ENCODE measurements around the gene SLC25A52. TPM values are rescaled to one million over a fixed set of nuclear protein-coding genes. Genes with fewer than 3 reads are reported as not detected.

Gene SLC25A52
- total RNA-seq, 1 donor from 2014 or later: not detected

- TF ChIP-seq, protein P1, sequence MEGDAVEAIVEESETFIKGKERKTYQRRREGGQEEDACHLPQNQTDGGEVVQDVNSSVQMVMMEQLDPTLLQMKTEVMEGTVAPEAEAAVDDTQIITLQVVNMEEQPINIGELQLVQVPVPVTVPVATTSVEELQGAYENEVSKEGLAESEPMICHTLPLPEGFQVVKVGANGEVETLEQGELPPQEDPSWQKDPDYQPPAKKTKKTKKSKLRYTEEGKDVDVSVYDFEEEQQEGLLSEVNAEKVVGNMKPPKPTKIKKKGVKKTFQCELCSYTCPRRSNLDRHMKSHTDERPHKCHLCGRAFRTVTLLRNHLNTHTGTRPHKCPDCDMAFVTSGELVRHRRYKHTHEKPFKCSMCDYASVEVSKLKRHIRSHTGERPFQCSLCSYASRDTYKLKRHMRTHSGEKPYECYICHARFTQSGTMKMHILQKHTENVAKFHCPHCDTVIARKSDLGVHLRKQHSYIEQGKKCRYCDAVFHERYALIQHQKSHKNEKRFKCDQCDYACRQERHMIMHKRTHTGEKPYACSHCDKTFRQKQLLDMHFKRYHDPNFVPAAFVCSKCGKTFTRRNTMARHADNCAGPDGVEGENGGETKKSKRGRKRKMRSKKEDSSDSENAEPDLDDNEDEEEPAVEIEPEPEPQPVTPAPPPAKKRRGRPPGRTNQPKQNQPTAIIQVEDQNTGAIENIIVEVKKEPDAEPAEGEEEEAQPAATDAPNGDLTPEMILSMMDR (IDR thresholded peaks at IDR 0.05; ENCODE audit: partially characterized antibody, unreplicated experiment): no peak
- H3K36me3 Mint-ChIP-seq (ENCODE audit: unreplicated experiment): no peaks in the 10 kb centered on the region
- H3K27me3 Mint-ChIP-seq (ENCODE audit: unreplicated experiment): no peaks in the 10 kb centered on the region
- H3K27ac Mint-ChIP-seq (ENCODE audit: unreplicated experiment): peak overlapping the region; percentile 74
- peaks cover 7% of the 10 kb centered on the region for H3K4me1 Mint-ChIP-seq (ENCODE audit: low read depth, unreplicated experiment)
- peaks cover 2% of the 10 kb centered on the region for H3K9me3 Mint-ChIP-seq (ENCODE audit: unreplicated experiment)
- no peak for DNase-seq
- no peak overlapping the region for H3K4me3 Mint-ChIP-seq (ENCODE audit: unreplicated experiment)
Measured at GRCh38 chr18:31793531-31793930, 32.9 kb upstream of the SLC25A52 start.

DNA sequence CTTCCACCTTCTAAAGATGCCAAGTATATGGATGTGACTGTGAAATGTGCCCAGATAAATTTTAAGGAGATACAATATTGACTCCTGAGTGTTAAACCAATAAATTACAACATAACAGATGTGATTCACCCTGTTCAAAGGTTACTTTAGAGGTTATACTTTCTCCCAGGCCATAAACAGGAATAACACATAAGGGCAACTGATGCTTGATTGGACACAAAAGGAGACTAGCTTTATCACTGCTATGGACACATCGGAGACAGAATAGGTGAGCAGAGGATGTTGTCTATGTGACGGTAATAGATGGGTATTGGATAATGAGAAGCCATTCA, 31.9 kb upstream of the SLC25A52 start:
- Mint-ChIP-seq H3K4me1 (ENCODE audit: low read depth, unreplicated experiment) (peaks cover 7% of the 10 kb centered on the region), H3K4me3 (ENCODE audit: unreplicated experiment) (no peak overlapping the region), H3K9me3 (ENCODE audit: unreplicated experiment) (peaks cover 2% of the 10 kb centered on the region), H3K27me3 (ENCODE audit: unreplicated experiment) (no peaks in the 10 kb centered on the region), H3K27ac (ENCODE audit: unreplicated experiment) (no peak overlapping the region), H3K36me3 (ENCODE audit: unreplicated experiment) (no peaks in the 10 kb centered on the region)
- TF ChIP-seq, protein P1 (IDR thresholded peaks at IDR 0.05; ENCODE audit: partially characterized antibody, unreplicated experiment): no peak
- no peak for DNase-seq

DNA sequence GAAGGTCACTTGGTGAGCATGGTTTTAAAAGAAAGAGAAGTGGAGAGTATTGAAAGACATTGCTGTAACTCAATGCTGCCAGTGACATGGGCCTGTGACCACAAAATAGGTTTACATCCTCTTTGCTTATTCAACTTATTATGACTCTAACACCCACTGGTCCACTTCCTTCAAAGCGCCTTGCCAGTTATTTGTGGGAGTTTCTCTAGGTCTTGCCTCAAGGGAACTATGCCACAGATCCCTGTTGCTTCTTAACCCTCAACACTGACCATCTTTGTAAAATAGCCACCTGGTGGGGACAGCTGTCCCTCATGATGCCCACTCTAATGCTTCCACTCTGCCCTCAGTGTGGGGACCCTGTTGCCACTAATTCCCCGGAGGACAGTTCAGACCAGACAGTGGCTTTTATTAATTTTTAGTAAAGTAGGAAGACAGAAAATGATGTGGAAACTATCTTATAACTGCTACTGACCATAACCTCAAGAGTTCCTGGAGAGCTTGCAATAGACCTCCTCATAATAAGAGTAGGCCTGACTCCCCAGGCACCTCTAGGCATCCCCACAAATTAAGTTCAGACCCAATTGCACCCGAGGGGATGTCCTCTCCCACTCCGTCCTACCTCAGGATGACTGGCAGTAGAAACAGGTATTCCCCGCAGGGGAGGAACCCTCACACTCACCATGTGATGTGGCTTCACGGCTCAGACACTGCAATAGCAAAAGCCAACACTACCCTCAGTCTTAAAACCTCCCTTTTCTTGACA, 31.3 kb upstream of the SLC25A52 start:
- TF ChIP-seq, protein P1 (IDR thresholded peaks at IDR 0.05; ENCODE audit: partially characterized antibody, unreplicated experiment): no peak
- Mint-ChIP-seq H3K36me3 (ENCODE audit: unreplicated experiment) (no peaks in the 10 kb centered on the region), H3K27me3 (ENCODE audit: unreplicated experiment) (no peaks in the 10 kb centered on the region), H3K27ac (ENCODE audit: unreplicated experiment) (no peak overlapping the region), H3K9me3 (ENCODE audit: unreplicated experiment) (peaks cover 2% of the 10 kb centered on the region), H3K4me3 (ENCODE audit: unreplicated experiment) (no peak overlapping the region), H3K4me1 (ENCODE audit: low read depth, unreplicated experiment) (peaks cover 6% of the 10 kb centered on the region)
- DNase-seq: no peak

DNA sequence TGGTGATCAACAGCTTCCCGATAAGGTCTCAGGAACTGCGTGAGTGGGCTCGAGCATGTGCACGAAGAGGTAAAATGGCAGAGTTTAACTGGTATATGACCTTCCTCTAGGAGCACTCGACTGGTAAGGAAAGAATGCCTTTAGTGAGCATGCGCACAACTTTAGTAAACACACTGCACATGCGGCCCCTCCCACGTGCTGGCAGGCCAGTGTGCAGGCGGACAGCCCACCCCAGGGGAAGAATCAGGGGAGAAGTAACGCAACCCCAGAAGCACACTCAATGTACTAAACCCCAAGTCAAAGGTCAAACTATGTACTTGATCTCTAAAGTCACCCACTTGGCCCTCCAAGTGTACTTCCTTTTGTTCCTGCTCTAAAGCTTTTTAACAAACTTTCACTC, 28.7 kb upstream of the SLC25A52 start:
- Mint-ChIP-seq H3K27me3 (ENCODE audit: unreplicated experiment) (no peaks in the 10 kb centered on the region), H3K36me3 (ENCODE audit: unreplicated experiment) (no peaks in the 10 kb centered on the region), H3K4me3 (ENCODE audit: unreplicated experiment) (no peak overlapping the region), H3K4me1 (ENCODE audit: low read depth, unreplicated experiment) (peaks cover 6% of the 10 kb centered on the region), H3K27ac (ENCODE audit: unreplicated experiment) (no peak overlapping the region), H3K9me3 (ENCODE audit: unreplicated experiment) (peaks cover 4% of the 10 kb centered on the region)
- DNase-seq: no peak
- TF ChIP-seq, protein P1 (IDR thresholded peaks at IDR 0.05; ENCODE audit: partially characterized antibody, unreplicated experiment): no peak

DNA sequence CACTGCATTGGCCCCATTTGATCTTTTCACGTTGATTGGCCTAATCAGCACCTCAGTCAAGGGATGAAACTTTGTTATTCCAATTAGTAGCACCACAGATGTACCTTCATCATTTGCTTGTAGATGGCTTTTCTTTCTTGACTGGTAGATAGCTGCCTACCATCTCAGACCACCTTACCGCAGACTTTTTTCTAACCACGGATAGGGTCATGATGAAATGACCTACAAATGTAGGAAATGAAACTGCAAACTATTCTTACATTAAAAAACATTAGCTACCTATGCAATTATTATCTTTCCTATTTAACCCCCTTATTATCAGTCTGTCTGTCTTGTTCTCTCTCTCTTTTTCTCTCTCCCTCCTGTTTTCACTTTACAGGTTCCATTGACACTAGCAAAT, 22.4 kb upstream of the SLC25A52 start:
- H3K27me3 Mint-ChIP-seq (ENCODE audit: unreplicated experiment): no peaks in the 10 kb centered on the region
- no peaks in the 10 kb centered on the region for H3K4me1 Mint-ChIP-seq (ENCODE audit: low read depth, unreplicated experiment)
- H3K4me3 Mint-ChIP-seq (ENCODE audit: unreplicated experiment): no peak overlapping the region
- DNase-seq: no peak
- peaks cover 7% of the 10 kb centered on the region for H3K9me3 Mint-ChIP-seq (ENCODE audit: unreplicated experiment)
- H3K27ac Mint-ChIP-seq (ENCODE audit: unreplicated experiment): no peak overlapping the region
- peaks cover 16% of the 10 kb centered on the region for H3K36me3 Mint-ChIP-seq (ENCODE audit: unreplicated experiment)
- TF ChIP-seq, protein P1 (IDR thresholded peaks at IDR 0.05; ENCODE audit: partially characterized antibody, unreplicated experiment): no peak
